BE2C (cell line): Measurements from ENCODE around the gene NHLH1.
A peak's percentile ranks its signal among the peaks of the same experiment; 100 is the strongest.

Source experiments
- DNase-seq: peaks from one replicate; pipeline ENCODE4 v3.0.0-alpha.2; 2020
- H3K27me3 ChIP-seq: fragments of 250-450 bp; sonication (Bioruptor Pico); 2 replicates; pipeline ENCODE4 v1.5.1; 2020; ENCODE audit warnings: mild to moderate bottlenecking
- H3K36me3 ChIP-seq: fragments of 250-450 bp; sonication (Bioruptor Pico); 2 replicates; pipeline ENCODE4 v1.5.1; 2020; ENCODE audit warnings: mild to moderate bottlenecking
- H3K4me1 ChIP-seq: fragments of 250-450 bp; sonication (Bioruptor Pico); 2 replicates; pipeline ENCODE4 v1.5.1; 2020
- H3K4me3 ChIP-seq: 2 replicates; pipeline ENCODE4 v1.5.1; 2011; ENCODE audit warnings: low read depth, low read length
- H3K9me3 ChIP-seq: fragments of 250-450 bp; sonication (Bioruptor Pico); 2 replicates; pipeline ENCODE4 v1.5.1; 2020
- TF ChIP-seq, protein P1 (sequence below): IDR thresholded peaks from 2 replicates; pipeline ENCODE4 v1.5.1; 2012; ENCODE audit warnings: mild to moderate bottlenecking, low read depth, low read length

The NHLH1 gene

DNA sequence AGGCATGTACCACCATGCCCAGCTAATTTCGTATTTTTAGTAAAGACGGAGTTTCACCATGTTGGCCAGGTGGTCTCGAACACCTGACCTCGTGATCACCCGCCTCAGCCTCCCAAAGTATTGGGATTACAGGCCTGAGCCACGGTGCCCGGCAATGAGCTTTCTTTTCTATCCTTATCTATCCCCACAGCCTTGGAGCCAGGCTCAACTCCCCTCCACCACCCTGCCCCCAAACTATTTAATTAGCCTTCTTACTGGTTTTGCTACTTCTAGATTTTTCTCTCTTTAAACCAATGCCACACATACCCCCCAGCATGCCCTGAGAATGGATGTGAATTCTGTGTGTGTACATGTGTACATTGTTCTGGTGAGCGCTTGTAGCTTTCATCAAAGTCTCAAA, 27.8 kb downstream of the NHLH1 start:
- H3K4me1 ChIP-seq, result no peaks in the 10 kb centered on the region
- H3K36me3 ChIP-seq, result no peaks in the 10 kb centered on the region
- H3K4me3 ChIP-seq, result no peak overlapping the region
- H3K9me3 ChIP-seq, result no peaks in the 10 kb centered on the region
- H3K27me3 ChIP-seq, result peaks cover 6% of the 10 kb centered on the region
- TF ChIP-seq, protein P1, sequence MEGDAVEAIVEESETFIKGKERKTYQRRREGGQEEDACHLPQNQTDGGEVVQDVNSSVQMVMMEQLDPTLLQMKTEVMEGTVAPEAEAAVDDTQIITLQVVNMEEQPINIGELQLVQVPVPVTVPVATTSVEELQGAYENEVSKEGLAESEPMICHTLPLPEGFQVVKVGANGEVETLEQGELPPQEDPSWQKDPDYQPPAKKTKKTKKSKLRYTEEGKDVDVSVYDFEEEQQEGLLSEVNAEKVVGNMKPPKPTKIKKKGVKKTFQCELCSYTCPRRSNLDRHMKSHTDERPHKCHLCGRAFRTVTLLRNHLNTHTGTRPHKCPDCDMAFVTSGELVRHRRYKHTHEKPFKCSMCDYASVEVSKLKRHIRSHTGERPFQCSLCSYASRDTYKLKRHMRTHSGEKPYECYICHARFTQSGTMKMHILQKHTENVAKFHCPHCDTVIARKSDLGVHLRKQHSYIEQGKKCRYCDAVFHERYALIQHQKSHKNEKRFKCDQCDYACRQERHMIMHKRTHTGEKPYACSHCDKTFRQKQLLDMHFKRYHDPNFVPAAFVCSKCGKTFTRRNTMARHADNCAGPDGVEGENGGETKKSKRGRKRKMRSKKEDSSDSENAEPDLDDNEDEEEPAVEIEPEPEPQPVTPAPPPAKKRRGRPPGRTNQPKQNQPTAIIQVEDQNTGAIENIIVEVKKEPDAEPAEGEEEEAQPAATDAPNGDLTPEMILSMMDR, result no peak
- DNase-seq, result no peak

DNA sequence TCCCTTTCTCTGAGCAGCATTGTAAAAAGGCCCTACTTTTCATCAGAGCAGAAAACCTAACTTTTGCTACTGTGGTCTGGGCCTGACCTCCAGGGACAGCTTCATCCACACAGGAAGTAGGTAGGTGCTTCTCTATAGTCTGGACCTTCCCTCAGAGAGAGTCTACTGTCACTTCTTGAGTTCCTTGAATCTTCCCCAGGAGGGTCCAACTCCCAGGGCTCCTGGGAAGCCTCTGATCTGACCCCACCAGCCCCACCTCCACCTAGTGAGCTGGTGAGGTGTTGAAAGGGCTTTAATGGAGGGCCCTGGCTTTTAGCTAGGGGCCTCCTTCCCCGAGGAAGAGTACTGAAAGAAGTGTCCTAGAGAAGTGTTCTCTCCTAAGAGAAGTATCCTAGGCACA, 30.8 kb downstream of the NHLH1 start:
- H3K9me3 ChIP-seq, result no peaks in the 10 kb centered on the region
- H3K36me3 ChIP-seq, result no peaks in the 10 kb centered on the region
- H3K27me3 ChIP-seq, result no peaks in the 10 kb centered on the region
- no peak for DNase-seq
- H3K4me3 ChIP-seq, result no peak overlapping the region
- TF ChIP-seq, protein P1, result no peak
- no peaks in the 10 kb centered on the region; the same call in 1 of the 2 replicates for H3K4me1 ChIP-seq

DNA sequence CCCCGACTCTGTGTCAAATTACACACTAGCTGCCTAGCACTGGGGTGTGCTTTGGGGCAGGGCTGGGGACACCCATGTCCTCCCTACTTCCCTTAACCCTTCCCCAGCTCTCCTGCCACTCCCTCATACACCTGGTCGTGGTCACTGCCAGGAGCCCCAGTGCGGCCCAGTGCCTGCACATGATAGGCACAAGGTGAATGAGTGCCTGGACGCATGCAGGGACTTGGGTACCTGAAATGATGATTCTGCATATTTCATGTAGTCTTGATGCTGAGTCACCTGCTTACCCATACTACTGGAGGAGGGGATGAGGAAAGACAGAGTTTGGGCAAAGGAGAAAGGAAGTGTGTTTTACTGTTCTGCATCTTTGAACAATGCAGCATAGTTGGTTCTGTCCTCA, 32.0 kb downstream of the NHLH1 start:
- H3K36me3 ChIP-seq, result no peaks in the 10 kb centered on the region
- H3K4me3 ChIP-seq, result no peak overlapping the region
- no peaks in the 10 kb centered on the region for H3K9me3 ChIP-seq
- TF ChIP-seq, protein P1, result no peak
- DNase-seq, result no peak
- no peaks in the 10 kb centered on the region for H3K27me3 ChIP-seq
- no peaks in the 10 kb centered on the region; the same call in 1 of the 2 replicates for H3K4me1 ChIP-seq

DNA sequence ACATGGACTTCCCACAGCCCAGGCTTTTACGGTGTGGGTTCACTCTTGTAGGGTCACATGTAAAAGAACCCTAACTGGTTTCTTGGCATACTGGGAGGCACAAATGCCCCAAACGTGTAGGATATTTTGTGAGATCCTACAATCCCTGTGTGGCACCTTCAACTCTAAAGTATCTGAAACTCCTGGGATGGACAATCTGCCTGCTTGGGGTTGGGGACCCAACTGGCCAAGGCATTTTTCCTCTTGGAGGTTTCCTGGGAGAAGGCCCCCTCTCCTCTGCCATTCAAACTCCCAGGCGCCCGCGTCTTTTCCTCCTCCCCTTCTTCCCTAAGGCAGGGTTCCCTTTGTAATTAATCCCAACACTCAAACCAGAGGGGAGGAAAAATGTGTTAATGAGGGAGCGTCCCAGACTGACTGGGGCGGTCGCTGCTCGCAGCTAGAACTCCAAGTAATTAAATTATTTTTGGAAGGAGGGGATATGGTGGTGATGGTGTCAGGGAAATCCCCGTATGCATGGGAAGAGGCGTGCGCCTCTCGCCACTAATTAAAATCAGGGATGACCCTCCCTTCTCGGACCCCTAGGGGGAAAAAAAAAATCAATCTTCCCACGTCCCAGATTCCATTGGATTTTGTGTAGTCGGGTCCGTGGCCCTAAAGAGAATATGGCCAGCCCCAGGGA, 32.8 kb downstream of the NHLH1 start:
- DNase-seq, result no peak
- peak overlapping the region; percentile 79 for H3K4me3 ChIP-seq
- H3K4me1 ChIP-seq, result no peaks in the 10 kb centered on the region; the same call in 1 of the 2 replicates
- H3K9me3 ChIP-seq, result no peaks in the 10 kb centered on the region
- TF ChIP-seq, protein P1, result no peak
- H3K36me3 ChIP-seq, result no peaks in the 10 kb centered on the region
- H3K27me3 ChIP-seq, result no peaks in the 10 kb centered on the region

DNA sequence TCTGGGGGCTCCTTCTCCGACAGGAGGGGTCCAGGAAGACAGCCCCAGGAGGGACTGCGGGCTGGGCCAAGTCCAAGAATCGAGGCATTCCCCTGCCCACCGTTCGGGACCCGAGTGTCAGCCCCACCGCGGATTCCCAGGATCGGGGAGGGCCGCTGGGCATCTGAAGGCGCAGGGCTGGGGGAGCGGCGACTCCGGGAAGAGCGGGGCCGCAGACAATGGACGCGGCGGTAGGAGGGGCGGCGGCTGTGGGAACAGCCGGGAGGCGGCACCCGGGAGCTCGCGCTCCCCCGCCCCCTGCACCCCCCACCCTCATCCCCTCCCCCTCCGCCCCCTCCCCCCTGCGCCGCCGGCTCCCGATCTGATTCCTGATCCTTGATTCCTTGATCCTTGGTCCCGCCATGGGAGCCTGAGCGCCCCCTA, 33.4 kb downstream of the NHLH1 start, which contains the start of gene VANGL2:
TSS of gene VANGL2 (plus strand) at position 342 of the 423 bp plus-strand sequence. CDS start 15,274 bp downstream, outside the sequence.
- TF ChIP-seq, protein P1, result no peak
- no peaks in the 10 kb centered on the region; the same call in 1 of the 2 replicates for H3K4me1 ChIP-seq
- H3K27me3 ChIP-seq, result no peaks in the 10 kb centered on the region
- H3K4me3 ChIP-seq, result peak within 1 kb of the TSS; percentile 79
- peak; percentile 91 for DNase-seq
- H3K9me3 ChIP-seq, result no peaks in the 10 kb centered on the region
- H3K36me3 ChIP-seq, result no peaks in the 10 kb centered on the region
